Stimulated activated CD4-positive, alpha-beta T cell treated with anti-CD3 and anti-CD28 coated beads, Interleukin-12 subunit alpha, Interleukin-12 subunit beta, amount 100 ng/mL, for 24 hours (primary cell): ENCODE results near the gene PML.
"Not testable (repeated sequence)": the region's sequence is repeated elsewhere in the genome, so short reads cannot be mapped to it uniquely, and the experiment has no call there.

Experiments
- DNase-seq, 2 experiments: peaks; one replicate each; pipeline ENCODE4 v3.0.0-alpha.2; 2020; ENCODE audit warnings: low read depth in 2 of 2

The PML gene

DNA sequence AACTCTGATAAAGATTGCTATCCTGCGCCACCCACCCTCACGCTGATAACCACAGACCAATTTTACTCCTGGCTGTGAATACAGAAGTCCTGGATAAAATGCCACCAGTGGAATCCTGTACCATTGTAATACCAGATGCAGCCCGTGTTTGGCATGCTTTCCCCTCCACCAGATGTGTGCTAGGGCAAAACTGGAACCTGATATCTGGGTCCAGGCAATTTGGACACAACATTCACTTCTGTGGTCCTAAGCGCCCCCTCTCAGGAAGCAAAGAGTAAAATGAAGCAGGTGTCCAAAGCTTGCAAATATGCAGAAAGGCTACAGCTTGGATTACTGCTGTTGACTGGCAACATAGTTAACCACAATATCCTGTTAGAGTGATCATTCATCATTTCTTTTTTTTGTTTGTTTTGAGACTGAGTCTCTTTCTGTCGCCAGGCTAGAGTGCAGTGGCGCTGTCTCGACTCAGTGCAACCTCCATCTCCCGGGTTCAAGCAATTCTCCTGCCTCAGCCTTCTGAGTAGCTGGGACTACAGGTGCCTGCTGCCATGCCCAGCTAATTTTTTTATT lies 35.4 kb upstream of the PML start:
- DNase-seq, result no peak

DNA sequence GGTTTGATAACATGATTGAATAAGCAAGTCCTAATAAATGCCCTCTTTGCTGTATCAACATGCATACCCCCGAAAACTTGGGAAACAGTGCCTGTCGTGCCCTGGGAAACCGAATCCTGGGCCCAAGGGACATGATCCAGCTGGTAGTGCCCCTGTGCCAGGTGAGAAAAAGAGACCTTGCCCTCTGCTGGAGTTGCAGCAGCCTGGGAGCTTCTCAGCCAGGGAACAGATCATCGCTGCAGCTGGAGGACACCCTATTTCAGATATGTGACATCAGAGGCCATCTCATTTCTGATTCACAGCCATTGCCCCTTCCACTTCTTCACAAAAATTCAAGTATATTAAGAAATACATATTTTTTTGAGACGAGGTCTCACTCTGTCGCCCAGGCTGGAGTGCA lies 34.7 kb upstream of the PML start:
- no peak for DNase-seq

DNA sequence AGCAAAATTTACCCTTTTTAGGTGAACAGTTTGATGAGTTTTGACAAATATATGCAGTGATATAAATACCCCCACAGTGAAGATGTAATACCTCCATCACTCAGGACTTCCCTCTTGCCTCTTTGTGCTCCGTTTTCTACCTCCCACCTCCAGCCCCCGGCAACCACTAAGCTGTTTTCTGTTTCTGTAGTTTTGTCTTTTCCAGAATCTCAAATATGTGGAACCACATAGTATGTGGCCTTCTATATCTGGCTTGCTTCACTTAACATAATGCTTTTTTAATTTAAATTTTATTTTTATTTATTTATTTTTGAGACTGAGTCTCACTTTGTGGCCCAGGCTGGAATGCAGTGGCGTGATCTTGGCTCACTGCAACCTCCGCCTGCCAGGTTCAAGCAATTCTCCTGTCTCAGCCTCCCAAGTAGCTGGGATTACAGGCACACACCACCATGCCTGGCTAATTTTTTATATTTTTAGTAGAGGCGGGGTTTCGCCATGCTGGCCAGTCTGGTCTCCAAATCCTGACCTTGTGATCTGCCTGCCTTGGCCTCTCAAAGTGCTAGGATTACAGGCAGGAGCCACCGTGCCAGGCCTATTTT lies 33.9 kb upstream of the PML start:
- not testable (repeated sequence) for DNase-seq

DNA sequence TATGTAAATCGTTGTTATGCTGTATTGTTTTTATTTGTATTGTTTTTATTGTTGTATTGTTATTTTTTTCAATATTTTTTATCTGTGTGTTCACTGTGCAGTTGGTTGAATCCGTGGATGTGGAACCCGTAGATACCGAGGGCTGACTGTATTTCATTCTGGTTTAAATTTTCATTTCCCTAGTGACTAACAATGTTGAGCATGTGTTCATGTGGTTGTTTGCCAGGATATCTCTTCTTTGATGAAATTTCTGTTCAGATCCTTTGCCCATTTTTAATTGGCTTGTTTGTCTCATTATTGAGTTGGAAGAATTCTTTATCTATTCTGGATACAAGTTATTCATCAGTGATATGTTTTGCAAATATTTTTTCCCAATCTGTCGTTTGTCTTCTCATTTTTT lies 32.1 kb upstream of the PML start:
- DNase-seq, result no peak

DNA sequence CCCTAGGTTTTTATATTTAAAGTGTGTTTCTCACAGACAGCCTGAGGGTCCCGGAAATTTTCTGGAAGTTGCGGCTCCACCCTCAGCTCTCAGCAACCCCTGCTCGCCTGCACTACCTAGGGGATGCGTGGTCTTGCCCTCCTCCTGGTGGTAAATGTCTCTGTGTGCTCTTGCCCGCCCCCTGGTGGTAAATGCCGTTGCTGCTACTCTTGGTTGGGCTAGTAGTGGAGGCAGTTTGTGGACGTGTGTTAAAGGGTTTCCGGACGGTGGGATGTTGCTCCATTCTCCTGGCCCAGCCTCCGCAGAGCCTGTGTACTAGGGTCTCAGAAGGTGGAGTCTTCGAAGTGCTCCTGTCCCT lies 29.8 kb upstream of the PML start:
- peak; percentile 61 to 86 for DNase-seq

DNA sequence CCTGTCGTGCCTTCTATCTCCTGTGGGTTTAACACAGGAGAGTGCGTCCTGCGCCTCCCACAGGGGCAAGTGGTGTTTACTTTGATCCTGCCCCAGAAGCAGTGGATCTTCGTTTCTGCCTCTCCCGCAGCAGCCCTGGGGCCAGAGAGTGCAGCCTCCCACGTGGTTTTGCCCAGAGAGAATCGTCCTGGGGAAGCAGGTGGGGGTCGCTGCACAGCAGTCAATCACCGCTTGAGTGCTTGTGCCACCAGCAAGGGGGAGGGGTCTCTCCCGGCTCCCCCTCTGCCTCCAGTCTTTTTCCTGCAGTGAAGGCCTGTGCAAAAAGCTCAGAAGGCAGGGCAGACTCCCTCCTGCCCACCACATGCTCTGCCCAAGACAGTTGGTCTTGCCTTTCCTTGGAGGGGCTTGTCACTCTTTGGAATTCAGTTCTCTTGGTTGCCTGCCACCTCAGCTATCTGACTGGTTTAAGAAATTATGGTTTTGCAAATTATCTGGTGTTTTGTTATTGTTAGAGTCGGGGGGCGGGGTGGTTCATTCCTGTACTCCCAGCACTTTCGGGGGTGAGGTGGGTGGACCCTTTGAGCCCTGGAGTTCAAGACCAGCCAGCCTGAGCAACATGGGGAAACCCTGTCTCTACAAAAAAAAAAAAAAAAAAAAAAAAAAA lies 29.3 kb upstream of the PML start:
- peak; percentile 23 to 54 for DNase-seq

DNA sequence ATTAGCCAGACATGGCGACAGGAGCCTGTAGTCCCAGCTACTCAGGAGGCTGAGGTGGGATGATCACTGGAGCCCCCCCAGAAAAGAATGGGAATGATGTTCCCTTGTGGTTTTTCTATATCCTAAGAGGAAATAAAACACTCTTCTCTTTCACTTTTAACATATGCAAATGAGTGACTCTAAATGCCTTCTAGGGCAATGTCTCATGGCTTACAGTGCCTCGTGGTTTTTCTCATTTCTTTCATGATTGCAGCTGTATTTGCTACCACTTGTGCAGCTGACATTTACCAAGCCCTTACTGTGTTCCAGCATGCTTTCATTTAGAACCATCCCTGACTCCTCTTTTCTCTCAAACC lies 28.8 kb upstream of the PML start:
- DNase-seq, result no peak

DNA sequence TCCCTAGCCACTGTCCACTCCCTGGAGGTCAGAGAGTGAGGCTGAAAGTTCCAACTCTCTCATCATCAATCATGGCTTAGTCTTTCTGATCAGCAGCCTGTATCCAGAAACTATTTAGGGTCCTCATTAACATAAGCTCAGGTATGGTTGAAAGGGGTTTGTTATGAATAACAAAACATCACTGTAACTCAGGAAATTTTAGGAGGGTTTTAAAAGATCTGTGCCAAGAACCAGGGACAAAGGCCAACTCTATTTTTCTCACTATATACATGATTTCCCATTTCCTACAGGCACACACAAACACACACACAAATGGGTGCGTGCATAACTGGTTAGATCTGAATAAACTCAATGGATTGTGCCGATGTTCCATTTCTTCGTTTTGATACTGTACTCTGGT lies 26.1 kb upstream of the PML start:
- DNase-seq, result no peak

DNA sequence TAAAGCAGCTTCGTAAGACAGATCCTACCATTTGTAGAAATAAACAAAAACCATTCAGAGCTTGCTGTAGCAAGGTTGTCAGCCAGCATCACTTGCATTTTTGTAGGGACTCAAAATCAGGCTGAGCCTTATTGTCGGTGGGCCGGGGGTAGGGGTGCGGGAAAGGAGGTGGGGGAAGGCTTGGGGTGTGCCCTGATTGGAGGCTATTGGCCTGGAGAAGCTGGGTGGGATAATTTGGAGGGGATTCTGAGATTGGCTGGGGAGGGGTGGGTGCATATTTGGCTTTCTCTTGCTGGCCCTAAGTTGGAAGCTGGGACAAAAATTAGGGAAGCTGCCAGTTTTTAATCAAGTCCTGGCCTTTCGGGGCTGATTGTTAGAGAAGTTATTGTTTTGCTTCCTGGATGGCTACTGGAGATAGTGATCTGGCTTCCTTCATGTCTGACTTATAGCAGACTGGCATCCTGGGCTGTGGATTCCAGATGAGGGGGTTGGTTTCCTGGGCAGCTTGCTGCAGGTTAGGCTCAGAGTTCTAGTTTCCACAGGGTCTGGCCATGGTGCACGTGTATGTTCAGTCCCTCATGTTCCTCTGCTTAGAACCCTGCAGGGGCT lies 25.3 kb upstream of the PML start:
- DNase-seq, result no peak

DNA sequence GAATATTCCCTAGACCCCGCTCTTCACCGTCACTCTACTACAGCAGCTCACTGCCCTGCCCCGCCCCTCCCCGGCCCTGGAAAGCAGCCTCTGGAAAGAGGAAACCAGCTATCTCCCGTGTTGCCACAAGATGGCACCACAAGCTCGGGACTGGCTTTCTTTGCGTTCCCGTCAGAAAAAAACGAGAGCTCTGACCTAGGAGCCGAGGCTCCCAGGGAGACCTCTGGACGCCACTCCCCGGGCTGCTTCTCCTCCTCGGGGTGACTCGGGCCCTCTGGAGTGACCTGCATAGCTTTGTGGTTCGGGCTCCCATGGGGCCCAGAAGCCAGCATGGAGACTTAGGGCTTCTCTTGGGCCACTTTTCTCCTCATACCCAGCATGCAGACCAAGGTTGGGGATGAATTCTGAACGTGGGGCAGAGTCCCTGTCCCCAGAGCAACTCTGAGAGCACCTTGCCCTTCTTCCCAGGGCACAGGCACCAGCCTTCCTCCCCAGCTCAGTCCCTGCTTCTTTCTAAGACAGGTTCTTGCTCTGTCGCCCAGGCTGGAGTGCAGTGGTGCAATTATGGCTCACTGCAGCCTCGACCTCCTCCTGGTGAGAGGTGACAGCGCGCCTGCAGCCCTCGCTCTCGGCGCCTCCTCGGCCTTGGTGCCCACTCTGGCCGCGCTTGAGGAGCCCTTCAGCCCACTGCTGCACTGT lies 21.4 kb upstream of the PML start:
- peak; percentile 62 to 84 for DNase-seq

DNA sequence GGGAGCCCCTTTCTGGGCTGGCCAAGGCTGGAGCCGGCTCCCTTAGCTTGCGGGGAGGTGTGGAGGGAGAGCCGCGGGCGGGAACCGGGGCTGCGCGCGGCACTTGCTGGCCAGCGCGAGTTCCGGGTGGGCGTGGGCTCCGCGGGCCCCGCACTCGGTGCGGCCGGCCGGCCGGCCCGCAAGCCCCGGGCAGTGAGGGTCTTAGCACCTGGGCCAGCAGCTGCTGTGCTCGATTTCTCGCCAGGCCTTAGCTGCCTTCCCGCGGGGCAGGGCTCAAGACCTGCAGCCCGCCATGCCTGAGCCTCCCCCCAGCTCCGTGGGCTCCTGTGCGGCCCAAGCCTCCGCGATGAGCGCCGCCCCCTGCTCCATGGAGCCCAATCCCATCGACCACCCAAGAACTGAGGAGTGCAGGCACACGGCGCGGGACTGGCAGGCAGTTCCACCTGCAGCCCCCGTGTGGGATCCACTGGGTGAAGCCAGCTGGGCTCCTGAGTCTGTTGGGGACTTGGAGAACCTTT lies 20.8 kb upstream of the PML start:
- DNase-seq, result not testable (repeated sequence)

DNA sequence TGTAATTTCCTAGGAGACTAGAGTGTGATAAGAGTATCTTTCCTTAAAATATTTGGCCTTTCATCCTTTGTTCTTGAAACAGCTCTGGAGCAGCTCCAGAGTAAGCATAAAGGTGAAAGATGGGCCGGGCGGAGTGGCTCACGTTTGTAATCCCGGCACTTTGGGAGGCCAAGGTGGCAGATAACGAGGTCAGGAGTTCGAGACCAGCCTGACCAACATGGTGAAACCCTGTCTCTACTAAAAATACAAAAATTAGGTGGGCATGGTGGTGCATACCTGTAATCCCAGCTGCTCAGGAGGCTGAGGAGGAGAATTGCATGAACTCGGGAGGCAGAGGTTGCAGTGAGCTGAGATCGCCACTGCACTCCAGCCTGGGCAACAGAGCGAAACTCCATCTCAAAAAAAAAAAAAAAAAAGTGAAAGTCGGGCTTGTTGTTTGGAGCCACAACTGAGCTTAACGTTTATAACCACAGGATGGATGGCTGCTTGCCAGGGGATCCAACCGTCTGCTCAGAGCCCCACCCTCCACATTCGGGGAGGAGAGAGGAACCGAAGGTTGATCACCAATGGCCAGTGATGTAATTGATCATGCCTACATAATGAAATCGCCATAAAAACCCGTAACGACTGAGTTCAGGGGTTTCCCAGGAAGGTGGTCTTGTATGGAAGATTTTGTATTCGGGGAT lies 18.9 kb upstream of the PML start:
- DNase-seq, result not testable (repeated sequence)

DNA sequence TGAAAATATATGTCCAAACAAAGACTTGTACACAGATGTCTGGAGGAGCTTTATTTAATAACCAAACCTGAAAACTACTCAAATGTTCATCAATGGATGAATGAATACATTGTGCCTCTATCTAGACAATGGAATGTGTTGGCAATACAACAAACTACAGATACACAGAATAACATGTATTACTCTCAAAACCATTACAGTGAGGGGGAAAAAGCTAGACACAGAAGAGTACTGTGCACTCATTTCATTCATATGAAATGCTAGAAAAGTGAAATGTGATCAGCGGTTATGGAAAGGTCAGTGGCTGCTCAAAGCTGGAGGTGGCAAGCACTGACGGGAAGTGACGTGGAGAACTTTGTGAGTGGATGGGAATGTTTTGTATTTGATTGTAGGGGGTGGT lies 15.6 kb upstream of the PML start:
- DNase-seq, result no peak

DNA sequence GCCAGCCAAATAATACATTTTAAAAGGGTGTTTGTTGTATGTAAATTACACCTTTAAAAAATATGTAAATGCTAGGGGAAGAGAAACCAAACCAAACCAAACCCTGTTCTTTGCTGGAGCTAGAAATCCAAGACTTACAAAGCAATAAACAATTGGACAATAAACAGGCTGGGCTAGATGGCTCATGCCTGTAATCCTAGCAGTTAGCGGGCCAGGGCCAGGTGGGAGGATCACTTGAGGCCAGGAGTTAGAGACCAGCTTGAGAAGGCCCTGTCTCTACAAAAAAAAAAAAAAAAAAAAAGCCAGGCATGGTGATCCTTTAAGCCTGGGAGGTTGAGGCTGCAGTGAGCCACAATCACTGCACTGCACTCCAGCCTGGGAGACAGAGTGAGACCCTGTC lies 14.9 kb upstream of the PML start:
- DNase-seq, result no peak

DNA sequence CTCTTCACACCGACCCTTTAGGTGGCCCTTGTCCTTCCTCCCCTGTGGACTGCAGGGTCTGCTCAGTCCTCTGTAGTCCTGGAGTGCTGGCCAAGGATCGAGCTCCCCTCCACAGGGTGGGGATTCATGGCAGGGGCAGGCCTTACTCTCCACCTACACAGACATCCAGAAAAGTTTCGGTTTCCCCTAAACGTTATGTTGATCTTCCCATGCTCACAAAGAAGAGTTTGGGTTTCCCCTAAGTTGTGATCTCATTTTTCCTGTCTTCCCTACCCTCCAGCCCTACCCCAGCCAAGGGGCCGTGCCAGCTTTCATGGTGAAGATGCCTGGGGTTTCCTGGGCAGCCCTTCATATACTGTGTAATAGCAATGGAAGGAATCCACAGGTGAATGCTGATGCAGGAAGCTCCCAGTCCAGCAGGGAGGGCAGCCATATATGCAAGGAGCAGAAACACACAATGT lies 12.7 kb upstream of the PML start:
- DNase-seq, result no peak

DNA sequence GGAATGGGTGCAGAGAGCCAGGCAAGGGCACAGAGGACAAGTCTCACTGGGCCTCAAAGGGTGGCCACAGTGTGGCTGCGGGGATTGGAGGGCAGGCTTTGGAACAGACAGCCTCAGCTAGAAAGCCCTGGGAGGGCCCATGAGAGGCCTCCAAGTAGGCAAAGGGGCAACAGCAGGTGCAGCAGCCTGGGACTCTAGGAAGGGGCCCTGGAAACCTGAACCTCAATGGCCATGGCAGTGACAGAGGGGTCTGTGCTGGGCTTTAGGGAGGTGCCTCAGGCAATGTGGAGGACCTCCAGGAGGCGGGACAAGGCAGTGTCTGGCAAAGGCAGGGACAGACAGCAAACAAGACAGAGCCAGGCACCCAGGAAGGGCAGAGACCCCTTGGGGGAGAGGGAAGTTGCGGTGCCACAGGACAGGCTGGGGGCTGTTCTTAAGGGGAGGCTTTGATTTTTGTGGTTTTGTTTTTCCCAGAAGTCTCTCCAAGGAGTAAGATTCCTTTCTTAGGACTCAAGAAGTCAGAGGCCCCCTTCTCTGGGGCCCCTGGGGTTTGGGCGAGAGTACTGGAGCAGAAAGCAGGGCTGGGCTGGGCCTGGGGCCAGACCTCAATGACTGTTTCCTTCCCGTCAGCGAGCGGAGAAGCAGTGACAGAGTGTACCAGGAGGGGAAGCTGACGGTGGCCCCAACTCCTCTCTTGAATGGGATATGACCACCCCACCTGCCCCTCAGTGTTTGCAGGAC lies 12.1 kb upstream of the PML start:
- no peak for DNase-seq

DNA sequence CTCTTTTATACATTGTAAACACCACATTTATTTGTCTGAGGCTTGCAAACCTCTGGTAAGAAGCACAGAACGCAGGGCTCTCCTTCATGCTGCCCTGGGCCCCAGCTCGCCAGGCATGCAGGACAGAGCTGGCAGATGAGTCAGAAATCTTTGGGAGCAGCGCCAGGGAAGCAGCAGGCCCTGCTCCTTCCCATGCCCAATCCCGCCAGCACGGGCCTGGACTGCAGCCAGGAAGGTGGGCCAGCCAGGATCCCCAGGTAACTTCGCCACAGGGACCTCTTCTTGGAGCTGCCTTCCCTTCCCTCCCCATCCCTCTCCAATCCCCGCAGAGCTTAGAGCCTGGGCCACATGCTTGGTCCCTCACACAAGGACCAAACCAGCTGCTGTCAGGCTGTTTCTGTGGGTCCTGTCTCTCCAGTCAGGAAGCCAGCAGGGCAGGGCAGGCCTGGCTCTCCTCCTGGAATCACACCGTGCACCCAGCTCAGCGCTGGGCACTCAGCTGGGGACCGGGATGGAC lies 11.2 kb upstream of the PML start:
- no peak for DNase-seq

DNA sequence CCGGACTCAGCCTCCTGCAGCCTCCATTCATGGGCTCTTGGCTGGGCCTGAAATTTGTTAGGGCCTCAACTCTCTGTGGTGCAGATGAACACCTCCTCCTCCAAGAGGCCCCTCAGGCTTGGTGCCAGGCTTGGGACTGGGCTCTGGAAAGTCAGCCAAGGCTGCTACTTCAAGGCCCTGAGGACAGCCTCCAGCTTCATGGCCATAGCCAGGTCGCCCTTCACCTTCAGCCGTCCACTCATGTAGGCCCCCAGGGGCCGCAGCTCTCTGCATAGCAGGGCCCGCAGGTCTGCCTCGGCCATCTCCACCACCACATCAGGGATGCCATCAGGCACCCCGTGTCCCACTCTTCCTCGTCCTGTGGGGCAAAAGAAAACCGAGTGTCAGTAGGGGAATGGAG lies 10.7 kb upstream of the PML start:
- DNase-seq, result no peak

DNA sequence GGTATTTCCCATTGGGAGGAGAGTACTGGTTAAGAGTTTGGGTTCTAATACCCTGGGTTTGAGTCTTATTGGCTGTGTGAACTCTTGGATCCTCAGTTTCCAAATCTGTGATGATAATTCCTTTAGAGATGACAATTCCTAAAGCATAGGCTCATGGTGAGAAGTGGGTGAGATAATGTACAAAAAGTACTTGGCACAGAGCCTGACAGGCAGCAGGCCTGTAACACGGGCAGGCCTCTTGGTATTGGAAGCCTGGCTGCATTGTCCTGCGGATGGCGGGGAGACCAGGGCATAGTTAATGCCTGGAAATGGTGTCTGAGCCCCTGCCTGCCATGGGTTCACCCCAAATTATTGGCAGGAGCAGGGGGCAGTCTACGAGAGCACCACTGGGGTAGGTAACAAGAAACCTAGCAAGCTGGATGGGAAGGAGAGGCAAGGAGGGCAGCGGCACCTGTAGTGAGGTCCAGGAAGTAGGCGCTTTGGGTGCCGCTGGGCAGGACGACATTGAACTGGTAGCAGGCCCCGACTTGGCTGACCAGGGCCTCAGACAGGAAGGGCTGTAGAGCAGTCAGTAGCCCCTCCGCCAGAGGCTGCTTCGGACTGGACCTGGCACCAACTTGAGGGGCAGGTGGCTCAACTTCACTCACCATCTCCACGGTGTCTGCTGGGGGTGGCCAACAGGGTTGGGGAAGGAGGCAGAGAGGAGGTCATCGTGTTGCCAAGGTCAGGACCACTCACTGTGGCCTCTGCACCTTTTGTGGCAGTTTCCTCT lies 10.1 kb upstream of the PML start:
- DNase-seq, result no peak
